Fibroblast of mammary gland (primary cell): ENCODE data around the gene HMGXB4.

Experiments
- DNase-seq: peaks from one replicate; pipeline ENCODE4 v3.0.0-alpha.2; 2010; ENCODE audit warnings: low read depth
- H3K4me3 ChIP-seq: 2 replicates; pipeline ENCODE4 v1.5.1; 2011; ENCODE audit warnings: low read depth, mild to moderate bottlenecking, low read length, moderate library complexity; ENCODE audit not compliant: control insufficient read depth
- CTCF ChIP-seq: conservative IDR thresholded peaks from 2 replicates; pipeline ENCODE4 v1.5.1; 2011; ENCODE audit warnings: low read depth, low read length, inconsistent platforms; ENCODE audit not compliant: control insufficient read depth, insufficient read depth

HMGXB4 gene

GRCh38 chr22:35314161-35314942 is 57.1 kb downstream of the HMGXB4 start:
- no peak overlapping the region for H3K4me3 ChIP-seq
- DNase-seq: no peak
- TF ChIP-seq CTCF: no peak

GRCh38 chr22:35315141-35315854 is 58.0 kb downstream of the HMGXB4 start:
- DNase-seq: no peak
- no peak for TF ChIP-seq CTCF
- H3K4me3 ChIP-seq: no peak overlapping the region

- H3K4me3 ChIP-seq: no peak overlapping the region
- TF ChIP-seq CTCF: no peak
- DNase-seq: no peak
These were observed 58.8 kb downstream of the HMGXB4 start for GRCh38 chr22:35315855-35316745.

GRCh38 chr22:35316751-35317150 is 59.5 kb downstream of the HMGXB4 start:
- no peak for TF ChIP-seq CTCF
- DNase-seq: no peak
- H3K4me3 ChIP-seq: no peak overlapping the region

GRCh38 chr22:35317680-35318290 is 60.5 kb downstream of the HMGXB4 start:
- no peak overlapping the region for H3K4me3 ChIP-seq
- TF ChIP-seq CTCF: no peak
- no peak for DNase-seq

DNA sequence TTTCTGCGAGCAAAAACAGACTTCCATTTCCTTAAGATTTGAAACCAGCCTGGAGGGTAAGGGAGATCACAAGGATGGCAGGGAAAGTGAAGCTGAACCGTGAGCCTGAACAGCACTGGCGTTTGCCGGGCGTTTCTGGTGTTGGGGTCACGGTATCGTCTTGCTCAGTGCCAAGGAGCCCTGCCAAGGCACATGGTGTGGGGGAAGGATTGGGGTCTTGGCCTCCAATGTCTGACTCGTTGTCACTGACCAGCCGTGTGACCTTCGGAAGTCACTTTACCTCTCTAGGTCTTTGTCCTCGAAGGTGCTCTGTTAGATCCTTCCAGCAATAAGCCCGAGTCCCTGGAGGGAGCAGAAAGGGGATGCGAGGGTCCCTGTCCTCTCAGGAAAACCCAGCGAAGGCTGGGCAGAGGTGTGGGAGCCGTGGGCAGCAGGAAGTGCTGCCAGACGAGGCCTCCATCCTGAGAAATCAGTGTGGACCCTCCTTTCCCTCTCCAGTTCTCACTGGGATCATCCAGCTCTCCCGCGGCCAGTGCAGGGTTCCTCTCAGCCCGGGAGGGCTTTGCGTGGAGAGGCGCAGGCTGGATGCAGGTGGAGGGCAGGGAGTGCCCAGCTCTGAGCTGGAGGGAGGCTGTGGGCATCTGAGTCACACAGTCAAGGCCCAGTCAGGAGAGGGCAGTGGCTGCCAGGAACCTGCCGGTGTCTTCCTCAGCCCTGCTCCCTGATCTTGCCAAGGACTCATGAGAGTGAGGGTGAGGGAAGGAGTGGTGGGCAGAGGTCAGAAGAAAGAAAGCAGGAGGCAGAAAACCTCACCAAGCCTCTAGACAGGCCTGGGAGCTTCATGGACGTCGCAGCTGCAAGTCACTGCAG is 61.3 kb downstream of the HMGXB4 start:
- TF ChIP-seq CTCF: no peak
- no peak for DNase-seq
- H3K4me3 ChIP-seq: no peak overlapping the region
